ENCODE results near the gene TCEAL5. TPM values are rescaled to one million over a fixed set of nuclear protein-coding genes. Genes with fewer than 3 reads are reported as not detected.
"Not testable (repeated sequence)": the region's sequence is repeated elsewhere in the genome, so short reads cannot be mapped to it uniquely, and the experiment has no call there.

Gene TCEAL5
- total RNA-seq, 1 donor from 2014 or later = 8.7 TPM

- Mint-ChIP-seq H3K4me3 (ENCODE audit: unreplicated experiment) (no peak overlapping the region), H3K27ac (ENCODE audit: unreplicated experiment) (no peak overlapping the region), H3K4me1 (ENCODE audit: low read depth, unreplicated experiment) (no peaks in the 10 kb centered on the region), H3K36me3 (ENCODE audit: unreplicated experiment) (no peaks in the 10 kb centered on the region), H3K9me3 (ENCODE audit: unreplicated experiment) (no peaks in the 10 kb centered on the region), H3K27me3 (ENCODE audit: unreplicated experiment) (no peaks in the 10 kb centered on the region)
- DNase-seq = no peak
- TF ChIP-seq CTCF (IDR thresholded peaks at IDR 0.05; ENCODE audit: partially characterized antibody, unreplicated experiment) = no peak
These were observed 40.3 kb downstream of the TCEAL5 start for GRCh38 chrX:103236296-103236695.

- not testable (repeated sequence) for H3K27ac Mint-ChIP-seq (ENCODE audit: unreplicated experiment); H3K27me3 Mint-ChIP-seq (ENCODE audit: unreplicated experiment)
These were observed 40.9 kb downstream of the TCEAL5 start for GRCh38 chrX:103235608-103236007.

GRCh38 chrX:103234869-103235268, 41.7 kb downstream of the TCEAL5 start:
- no peaks in the 10 kb centered on the region for H3K36me3 Mint-ChIP-seq (ENCODE audit: unreplicated experiment)
- H3K9me3 Mint-ChIP-seq (ENCODE audit: unreplicated experiment) = no peaks in the 10 kb centered on the region
- DNase-seq = no peak
- no peak overlapping the region for H3K27ac Mint-ChIP-seq (ENCODE audit: unreplicated experiment)
- no peaks in the 10 kb centered on the region for H3K4me1 Mint-ChIP-seq (ENCODE audit: low read depth, unreplicated experiment)
- H3K27me3 Mint-ChIP-seq (ENCODE audit: unreplicated experiment) = no peaks in the 10 kb centered on the region
- TF ChIP-seq CTCF (IDR thresholded peaks at IDR 0.05; ENCODE audit: partially characterized antibody, unreplicated experiment) = no peak
- no peak overlapping the region for H3K4me3 Mint-ChIP-seq (ENCODE audit: unreplicated experiment)

More at GRCh38 chrX:103235608-103236007, 40.9 kb downstream of the TCEAL5 start:
- not testable (repeated sequence) for H3K4me1 Mint-ChIP-seq (ENCODE audit: low read depth, unreplicated experiment); H3K4me3 Mint-ChIP-seq (ENCODE audit: unreplicated experiment); DNase-seq; H3K36me3 Mint-ChIP-seq (ENCODE audit: unreplicated experiment); H3K9me3 Mint-ChIP-seq (ENCODE audit: unreplicated experiment)

GRCh38 chrX:103233263-103233662, 43.3 kb downstream of the TCEAL5 start:
- TF ChIP-seq CTCF (IDR thresholded peaks at IDR 0.05; ENCODE audit: partially characterized antibody, unreplicated experiment) = no peak
- no peaks in the 10 kb centered on the region for H3K9me3 Mint-ChIP-seq (ENCODE audit: unreplicated experiment)
- no peaks in the 10 kb centered on the region for H3K27me3 Mint-ChIP-seq (ENCODE audit: unreplicated experiment)
- H3K4me1 Mint-ChIP-seq (ENCODE audit: low read depth, unreplicated experiment) = no peaks in the 10 kb centered on the region
- no peaks in the 10 kb centered on the region for H3K36me3 Mint-ChIP-seq (ENCODE audit: unreplicated experiment)
- H3K4me3 Mint-ChIP-seq (ENCODE audit: unreplicated experiment) = peak overlapping the region; percentile 9
- H3K27ac Mint-ChIP-seq (ENCODE audit: unreplicated experiment) = no peak overlapping the region
- no peak for DNase-seq

GRCh38 chrX:103225918-103226317, 50.6 kb downstream of the TCEAL5 start:
- not testable (repeated sequence) for H3K27ac Mint-ChIP-seq (ENCODE audit: unreplicated experiment); H3K4me3 Mint-ChIP-seq (ENCODE audit: unreplicated experiment); H3K27me3 Mint-ChIP-seq (ENCODE audit: unreplicated experiment); H3K36me3 Mint-ChIP-seq (ENCODE audit: unreplicated experiment); DNase-seq; H3K4me1 Mint-ChIP-seq (ENCODE audit: low read depth, unreplicated experiment); H3K9me3 Mint-ChIP-seq (ENCODE audit: unreplicated experiment)

Other genes starting within 250 kb of the TCEAL5 start
- gene BEX1, start 212.6 kb downstream of the TCEAL5 start, total RNA-seq (ENCODE audit: unreplicated experiment) = 140 TPM
- gene NXF3, start 183.6 kb downstream of the TCEAL5 start, total RNA-seq (ENCODE audit: unreplicated experiment) = not detected
- 82.5 TPM for gene BEX4, start 61.6 kb downstream of the TCEAL5 start, total RNA-seq (ENCODE audit: unreplicated experiment)
- gene TCEAL8, start 21.6 kb downstream of the TCEAL5 start, total RNA-seq (ENCODE audit: unreplicated experiment) = 48.6 TPM
- gene BEX2, start 34.2 kb upstream of the TCEAL5 start, total RNA-seq (ENCODE audit: unreplicated experiment) = 150 TPM
- gene TCEAL7, start 53.5 kb upstream of the TCEAL5 start, total RNA-seq (ENCODE audit: unreplicated experiment) = 67.2 TPM
- gene TCEAL9, start 79.8 kb upstream of the TCEAL5 start, total RNA-seq (ENCODE audit: unreplicated experiment) = 27.0 TPM
- 242 TPM for gene BEX3, start 99.8 kb upstream of the TCEAL5 start, total RNA-seq (ENCODE audit: unreplicated experiment)
- 0.47 TPM for gene RAB40A, start 242.7 kb upstream of the TCEAL5 start, total RNA-seq (ENCODE audit: unreplicated experiment)

Measured in glutamatergic neuron (in vitro differentiated cells).